Measurements from ENCODE around the gene HAUS6.

Gene HAUS6

GRCh38 chr9:19119801-19120440, 17.2 kb upstream of the HAUS6 start:
- no peaks in the 10 kb centered on the region; the same call in 1 of the 2 replicates for H3K36me3 ChIP-seq (ENCODE audit: insufficient read depth)

GRCh38 chr9:19119246-19119645, 16.5 kb upstream of the HAUS6 start:
- no peak for TF ChIP-seq CTCF (conservative IDR thresholded peaks at IDR 0.05; ENCODE audit: low read depth, low read length)
- no peak overlapping the region for H3K27ac ChIP-seq
- H3K4me3 ChIP-seq (IDR thresholded peaks at IDR 0.05; ENCODE audit: insufficient read depth, low read depth, low read length), result no peak overlapping the region
- no peaks in the 10 kb centered on the region; the same call in 1 of the 2 replicates for H3K36me3 ChIP-seq (ENCODE audit: insufficient read depth)
- no peaks in the 10 kb centered on the region for H4K20me1 ChIP-seq (ENCODE audit: insufficient read depth)
- H2AFZ ChIP-seq (ENCODE audit: low read depth), result no peak overlapping the region
- no peaks in the 10 kb centered on the region for H3K79me2 ChIP-seq (ENCODE audit: insufficient read depth, low read depth)
- H3K9ac ChIP-seq, result no peak overlapping the region
- H3K27me3 ChIP-seq (ENCODE audit: insufficient read depth, low read depth), result no peaks in the 10 kb centered on the region
- no peaks in the 10 kb centered on the region for H3K4me1 ChIP-seq (ENCODE audit: low read depth, poor library complexity, severe bottlenecking)
- no peak overlapping the region for H3K4me2 ChIP-seq

More at GRCh38 chr9:19119801-19120440, 17.2 kb upstream of the HAUS6 start:
- no peak overlapping the region for H3K4me3 ChIP-seq (IDR thresholded peaks at IDR 0.05; ENCODE audit: insufficient read depth, low read depth, low read length)
- TF ChIP-seq CTCF (conservative IDR thresholded peaks at IDR 0.05; ENCODE audit: low read depth, low read length), result no peak
- no peaks in the 10 kb centered on the region for H3K4me1 ChIP-seq (ENCODE audit: low read depth, poor library complexity, severe bottlenecking)
- H3K27ac ChIP-seq, result no peak overlapping the region
- H4K20me1 ChIP-seq (ENCODE audit: insufficient read depth), result no peaks in the 10 kb centered on the region
- H3K9ac ChIP-seq, result no peak overlapping the region
- no peak overlapping the region for H2AFZ ChIP-seq (ENCODE audit: low read depth)
- no peak overlapping the region for H3K4me2 ChIP-seq
- H3K79me2 ChIP-seq (ENCODE audit: insufficient read depth, low read depth), result no peaks in the 10 kb centered on the region
- no peaks in the 10 kb centered on the region for H3K27me3 ChIP-seq (ENCODE audit: insufficient read depth, low read depth)

GRCh38 chr9:19117039-19117716, 14.5 kb upstream of the HAUS6 start:
- H4K20me1 ChIP-seq (ENCODE audit: insufficient read depth), result no peaks in the 10 kb centered on the region
- no peak overlapping the region for H3K4me2 ChIP-seq
- H3K9ac ChIP-seq, result no peak overlapping the region
- no peaks in the 10 kb centered on the region for H3K79me2 ChIP-seq (ENCODE audit: insufficient read depth, low read depth)
- H3K36me3 ChIP-seq (ENCODE audit: insufficient read depth), result no peaks in the 10 kb centered on the region
- no peaks in the 10 kb centered on the region for H3K4me1 ChIP-seq (ENCODE audit: low read depth, poor library complexity, severe bottlenecking)
- H3K4me3 ChIP-seq (IDR thresholded peaks at IDR 0.05; ENCODE audit: insufficient read depth, low read depth, low read length), result no peak overlapping the region
- no peak overlapping the region for H3K27ac ChIP-seq
- no peak overlapping the region for H2AFZ ChIP-seq (ENCODE audit: low read depth)
- H3K27me3 ChIP-seq (ENCODE audit: insufficient read depth, low read depth), result no peaks in the 10 kb centered on the region
- TF ChIP-seq CTCF (conservative IDR thresholded peaks at IDR 0.05; ENCODE audit: low read depth, low read length), result no peak

- Histone ChIP-seq H3K36me3 (ENCODE audit: insufficient read depth) (no peaks in the 10 kb centered on the region), H4K20me1 (ENCODE audit: insufficient read depth) (no peaks in the 10 kb centered on the region), H3K79me2 (ENCODE audit: insufficient read depth, low read depth) (no peaks in the 10 kb centered on the region), H3K9ac (no peak overlapping the region), H3K4me3 (IDR thresholded peaks at IDR 0.05; ENCODE audit: insufficient read depth, low read depth, low read length) (no peak overlapping the region), H3K4me2 (no peak overlapping the region), H3K4me1 (ENCODE audit: low read depth, poor library complexity, severe bottlenecking) (no peaks in the 10 kb centered on the region), H3K27ac (no peak overlapping the region), H2AFZ (ENCODE audit: low read depth) (no peak overlapping the region), H3K27me3 (ENCODE audit: insufficient read depth, low read depth) (no peaks in the 10 kb centered on the region)
- no peak for TF ChIP-seq CTCF (conservative IDR thresholded peaks at IDR 0.05; ENCODE audit: low read depth, low read length)
These were observed 13.5 kb upstream of the HAUS6 start for GRCh38 chr9:19116107-19116790.
